Fibroblast of villous mesenchyme (primary cell): ENCODE data around the gene DBP. TPM values are rescaled to one million over a fixed set of nuclear protein-coding genes. Genes with fewer than 3 reads are reported as not detected.

Experiments
- DNase-seq: peaks from one replicate; pipeline ENCODE4 v3.0.0-alpha.2; 2010; ENCODE audit warnings: low read depth
- H3K4me3 ChIP-seq: 2 replicates; pipeline ENCODE4 v1.5.1; 2011; ENCODE audit warnings: low read depth, mild to moderate bottlenecking, low read length
- total RNA-seq: library from RNA; depleted of rRNA; stranded (reverse); fragments of >200 nt; gene quantifications from 2 replicates; pipeline ENCODE4 v1.2.3, GENCODE V29; 2012
- TF ChIP-seq, protein P1 (sequence below): IDR thresholded peaks from 2 replicates; pipeline ENCODE4 v1.5.1; 2012; ENCODE audit warnings: low read depth, mild to moderate bottlenecking, low read length; ENCODE audit not compliant: insufficient read depth

The DBP gene
- total RNA-seq, 1 donor = 6.9 TPM

- TF ChIP-seq, protein P1, sequence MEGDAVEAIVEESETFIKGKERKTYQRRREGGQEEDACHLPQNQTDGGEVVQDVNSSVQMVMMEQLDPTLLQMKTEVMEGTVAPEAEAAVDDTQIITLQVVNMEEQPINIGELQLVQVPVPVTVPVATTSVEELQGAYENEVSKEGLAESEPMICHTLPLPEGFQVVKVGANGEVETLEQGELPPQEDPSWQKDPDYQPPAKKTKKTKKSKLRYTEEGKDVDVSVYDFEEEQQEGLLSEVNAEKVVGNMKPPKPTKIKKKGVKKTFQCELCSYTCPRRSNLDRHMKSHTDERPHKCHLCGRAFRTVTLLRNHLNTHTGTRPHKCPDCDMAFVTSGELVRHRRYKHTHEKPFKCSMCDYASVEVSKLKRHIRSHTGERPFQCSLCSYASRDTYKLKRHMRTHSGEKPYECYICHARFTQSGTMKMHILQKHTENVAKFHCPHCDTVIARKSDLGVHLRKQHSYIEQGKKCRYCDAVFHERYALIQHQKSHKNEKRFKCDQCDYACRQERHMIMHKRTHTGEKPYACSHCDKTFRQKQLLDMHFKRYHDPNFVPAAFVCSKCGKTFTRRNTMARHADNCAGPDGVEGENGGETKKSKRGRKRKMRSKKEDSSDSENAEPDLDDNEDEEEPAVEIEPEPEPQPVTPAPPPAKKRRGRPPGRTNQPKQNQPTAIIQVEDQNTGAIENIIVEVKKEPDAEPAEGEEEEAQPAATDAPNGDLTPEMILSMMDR = no peak
- H3K4me3 ChIP-seq = no peak overlapping the region
- no peak for DNase-seq
These were observed 49.8 kb downstream of the DBP start for GRCh38 chr19:48587387-48587786.

DNA sequence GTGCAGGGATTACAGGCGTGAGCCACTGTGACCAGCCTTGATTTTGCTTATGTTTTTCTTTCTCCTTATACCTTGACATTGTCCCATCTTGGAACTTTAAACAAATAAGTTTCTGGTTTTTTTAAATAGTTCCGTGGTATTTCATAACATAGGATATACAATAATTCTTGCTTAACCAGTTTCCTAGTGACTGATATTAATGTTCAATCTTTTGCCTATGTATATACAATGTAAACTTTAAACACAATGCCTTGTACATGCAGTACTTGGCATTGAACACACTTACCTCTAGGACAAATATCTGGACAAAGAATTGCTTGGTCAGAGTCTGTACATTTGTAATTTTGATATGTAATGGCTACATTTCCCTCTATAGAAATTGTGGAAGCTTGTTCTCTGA is 55.0 kb downstream of the DBP start:
- TF ChIP-seq, protein P1 = no peak
- no peak overlapping the region for H3K4me3 ChIP-seq
- DNase-seq = no peak

Other genes starting within 250 kb of the DBP start
- 72.2 and 111 TPM in 2 replicates for gene KDELR1, start 245.8 kb downstream of the DBP start, total RNA-seq
- gene GRIN2D, start 243.7 kb downstream of the DBP start, total RNA-seq = 0.86 and 1.9 TPM in 2 replicates
- gene GRWD1, start 191.4 kb downstream of the DBP start, total RNA-seq = 25.1 and 38.4 TPM in 2 replicates
- 0.43 and 0.64 TPM in 2 replicates for gene KCNJ14, start 181.8 kb downstream of the DBP start, total RNA-seq
- gene CYTH2, start 168.0 kb downstream of the DBP start, total RNA-seq = 31.1 and 42.5 TPM in 2 replicates
- gene LMTK3, start 125.5 kb downstream of the DBP start, total RNA-seq = 0.32 and 0.43 TPM in 2 replicates
- under 0.01 TPM in 1 of 2 replicates, not detected in the other for gene SULT2B1, start 85.2 kb downstream of the DBP start, total RNA-seq
- not detected in 2 replicates for gene SPACA4, start 30.6 kb downstream of the DBP start, total RNA-seq
- 0.32 and 1.3 TPM in 2 replicates for gene FAM83E, start 22.3 kb downstream of the DBP start, total RNA-seq
- 1,548 and 1,575 TPM in 2 replicates for gene RPL18, start 18.2 kb downstream of the DBP start, total RNA-seq
- gene SPHK2, start 17.9 kb downstream of the DBP start, total RNA-seq = 7.8 and 10.0 TPM in 2 replicates
- gene CA11, start 8.8 kb upstream of the DBP start, total RNA-seq = 1.3 TPM in 2 replicates
- under 0.01 TPM in 1 of 2 replicates, not detected in the other for gene NTN5, start 35.6 kb upstream of the DBP start, total RNA-seq
- gene FUT2, start 58.6 kb upstream of the DBP start, total RNA-seq = not detected in 2 replicates
- gene MAMSTR, start 82.3 kb upstream of the DBP start, total RNA-seq = 1.7 and 2.3 TPM in 2 replicates
- gene RASIP1, start 103.2 kb upstream of the DBP start, total RNA-seq = 0.97 and 2.6 TPM in 2 replicates
- under 0.01 TPM in 1 of 2 replicates, not detected in the other for gene IZUMO1, start 109.5 kb upstream of the DBP start, total RNA-seq
- under 0.01 TPM in 2 replicates for gene FUT1, start 115.3 kb upstream of the DBP start, total RNA-seq
- gene FGF21, start 118.1 kb upstream of the DBP start, total RNA-seq = not detected in 2 replicates
- gene BCAT2, start 173.7 kb upstream of the DBP start, total RNA-seq = 30.3 and 31.5 TPM in 2 replicates
- gene HSD17B14, start 199.1 kb upstream of the DBP start, total RNA-seq = 12.2 and 13.8 TPM in 2 replicates
- 6.0 and 12.2 TPM in 2 replicates for gene PLEKHA4, start 231.2 kb upstream of the DBP start, total RNA-seq
- 63.9 and 76.0 TPM in 2 replicates for gene PPP1R15A, start 235.0 kb upstream of the DBP start, total RNA-seq